Ishikawa (cell line): Measurements from ENCODE around the gene EYA2.

Experiments used
- CEBPB ChIP-seq: IDR thresholded peaks from 2 replicates; pipeline ENCODE4 v1.6.1; 2012
- CREB1 ChIP-seq: IDR thresholded peaks from 2 replicates; pipeline ENCODE4 v1.6.1; 2012; ENCODE audit warnings: low read depth
- EGR1 ChIP-seq: IDR thresholded peaks from 2 replicates; pipeline ENCODE4 v1.6.1; 2012
- EP300 ChIP-seq: IDR thresholded peaks from 2 replicates; pipeline ENCODE4 v1.6.1; 2012; ENCODE audit warnings: borderline replicate concordance
- FOXM1 ChIP-seq: IDR thresholded peaks from 2 replicates; pipeline ENCODE4 v1.6.1; 2012; ENCODE audit warnings: low read depth, borderline replicate concordance
- NFIC ChIP-seq: IDR thresholded peaks from 2 replicates; pipeline ENCODE4 v1.6.1; 2012
- RAD21 ChIP-seq: IDR thresholded peaks from 2 replicates; pipeline ENCODE4 v1.6.1; 2012; ENCODE audit warnings: low read depth
- TAF1 ChIP-seq: IDR thresholded peaks from 2 replicates; pipeline ENCODE4 v1.6.1; 2012; ENCODE audit warnings: low read depth, mild to moderate bottlenecking
- TCF12 ChIP-seq: IDR thresholded peaks from 2 replicates; pipeline ENCODE4 v1.6.1; 2012; ENCODE audit warnings: low read depth
- TEAD4 ChIP-seq: IDR thresholded peaks from 2 replicates; pipeline ENCODE4 v1.6.1; 2012
- YY1 ChIP-seq: IDR thresholded peaks from 2 replicates; pipeline ENCODE4 v1.6.1; 2012; ENCODE audit warnings: low read depth
- ZBTB7A ChIP-seq: IDR thresholded peaks from 2 replicates; pipeline ENCODE4 v1.6.1; 2012; ENCODE audit warnings: low read depth
- TF ChIP-seq, protein P1 (sequence below): IDR thresholded peaks from 2 replicates; pipeline ENCODE4 v1.6.1; 2012; ENCODE audit warnings: low read depth, mild to moderate bottlenecking
- TF ChIP-seq, protein P2 (sequence below): IDR thresholded peaks from 2 replicates; pipeline ENCODE4 v1.6.1; 2012
- TF ChIP-seq, protein P3 (sequence below): IDR thresholded peaks from 2 replicates; pipeline ENCODE4 v1.6.1; 2012

Gene EYA2

DNA sequence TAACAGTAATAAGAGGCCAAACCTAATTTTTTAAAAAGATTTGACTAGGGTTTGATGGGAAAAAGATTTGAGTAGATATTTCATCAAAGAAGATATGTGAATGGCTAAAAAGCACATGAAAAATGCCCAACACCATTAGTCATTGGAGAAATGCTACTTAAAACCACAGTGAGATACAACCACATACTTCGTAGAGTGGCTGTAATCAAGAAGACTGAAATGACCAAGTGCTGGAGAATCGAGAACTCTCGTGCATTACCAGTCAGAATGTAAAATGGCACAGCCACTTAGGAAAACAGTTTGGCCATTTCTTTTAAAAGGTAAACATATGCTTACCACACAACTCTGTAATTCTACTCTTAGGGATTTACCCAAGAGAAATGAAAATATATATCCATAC is 175.5 kb downstream of the EYA2 start:
- TF ChIP-seq FOXM1 (no peak), CREB1 (no peak), CEBPB (no peak), YY1 (no peak), RAD21 (no peak), TEAD4 (no peak), EP300 (no peak), ZBTB7A (no peak), NFIC (no peak), TAF1 (no peak), TCF12 (no peak), EGR1 (no peak)
- TF ChIP-seq, protein P1, sequence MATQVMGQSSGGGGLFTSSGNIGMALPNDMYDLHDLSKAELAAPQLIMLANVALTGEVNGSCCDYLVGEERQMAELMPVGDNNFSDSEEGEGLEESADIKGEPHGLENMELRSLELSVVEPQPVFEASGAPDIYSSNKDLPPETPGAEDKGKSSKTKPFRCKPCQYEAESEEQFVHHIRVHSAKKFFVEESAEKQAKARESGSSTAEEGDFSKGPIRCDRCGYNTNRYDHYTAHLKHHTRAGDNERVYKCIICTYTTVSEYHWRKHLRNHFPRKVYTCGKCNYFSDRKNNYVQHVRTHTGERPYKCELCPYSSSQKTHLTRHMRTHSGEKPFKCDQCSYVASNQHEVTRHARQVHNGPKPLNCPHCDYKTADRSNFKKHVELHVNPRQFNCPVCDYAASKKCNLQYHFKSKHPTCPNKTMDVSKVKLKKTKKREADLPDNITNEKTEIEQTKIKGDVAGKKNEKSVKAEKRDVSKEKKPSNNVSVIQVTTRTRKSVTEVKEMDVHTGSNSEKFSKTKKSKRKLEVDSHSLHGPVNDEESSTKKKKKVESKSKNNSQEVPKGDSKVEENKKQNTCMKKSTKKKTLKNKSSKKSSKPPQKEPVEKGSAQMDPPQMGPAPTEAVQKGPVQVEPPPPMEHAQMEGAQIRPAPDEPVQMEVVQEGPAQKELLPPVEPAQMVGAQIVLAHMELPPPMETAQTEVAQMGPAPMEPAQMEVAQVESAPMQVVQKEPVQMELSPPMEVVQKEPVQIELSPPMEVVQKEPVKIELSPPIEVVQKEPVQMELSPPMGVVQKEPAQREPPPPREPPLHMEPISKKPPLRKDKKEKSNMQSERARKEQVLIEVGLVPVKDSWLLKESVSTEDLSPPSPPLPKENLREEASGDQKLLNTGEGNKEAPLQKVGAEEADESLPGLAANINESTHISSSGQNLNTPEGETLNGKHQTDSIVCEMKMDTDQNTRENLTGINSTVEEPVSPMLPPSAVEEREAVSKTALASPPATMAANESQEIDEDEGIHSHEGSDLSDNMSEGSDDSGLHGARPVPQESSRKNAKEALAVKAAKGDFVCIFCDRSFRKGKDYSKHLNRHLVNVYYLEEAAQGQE: no peak
- TF ChIP-seq, protein P2, sequence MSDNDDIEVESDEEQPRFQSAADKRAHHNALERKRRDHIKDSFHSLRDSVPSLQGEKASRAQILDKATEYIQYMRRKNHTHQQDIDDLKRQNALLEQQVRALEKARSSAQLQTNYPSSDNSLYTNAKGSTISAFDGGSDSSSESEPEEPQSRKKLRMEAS: no peak
- TF ChIP-seq, protein P3, sequence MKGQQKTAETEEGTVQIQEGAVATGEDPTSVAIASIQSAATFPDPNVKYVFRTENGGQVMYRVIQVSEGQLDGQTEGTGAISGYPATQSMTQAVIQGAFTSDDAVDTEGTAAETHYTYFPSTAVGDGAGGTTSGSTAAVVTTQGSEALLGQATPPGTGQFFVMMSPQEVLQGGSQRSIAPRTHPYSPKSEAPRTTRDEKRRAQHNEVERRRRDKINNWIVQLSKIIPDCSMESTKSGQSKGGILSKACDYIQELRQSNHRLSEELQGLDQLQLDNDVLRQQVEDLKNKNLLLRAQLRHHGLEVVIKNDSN: no peak

DNA sequence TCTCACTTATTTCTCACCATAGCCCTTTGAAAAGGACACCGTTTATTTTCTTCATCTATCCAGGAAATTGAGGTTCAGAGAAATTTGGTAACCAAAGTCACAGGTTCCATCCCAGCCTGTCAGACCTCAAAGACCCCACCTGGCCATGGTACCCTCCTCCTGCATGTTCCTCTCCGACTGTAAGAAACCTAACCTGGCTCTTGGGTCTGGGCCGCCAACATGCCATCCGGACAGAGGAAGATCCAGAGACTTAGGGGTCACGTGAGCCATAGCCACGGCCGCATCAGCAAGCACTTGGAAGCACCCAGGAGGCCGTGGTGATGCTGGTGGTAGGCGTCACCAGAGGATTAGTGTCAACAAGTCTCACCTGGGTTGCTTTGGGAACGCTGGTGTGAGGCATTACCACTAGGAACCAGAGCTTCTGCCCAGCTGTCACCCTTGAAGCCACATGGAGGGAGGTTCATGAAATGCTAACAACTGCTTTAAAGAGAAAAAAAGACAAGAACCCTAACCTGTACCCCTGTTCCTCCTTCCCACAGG is 177.1 kb downstream of the EYA2 start:
- no peak for TF ChIP-seq TAF1
- TF ChIP-seq TEAD4: no peak
- TF ChIP-seq FOXM1: no peak
- TF ChIP-seq TCF12: no peak
- TF ChIP-seq, protein P2: no peak
- TF ChIP-seq ZBTB7A: no peak
- TF ChIP-seq YY1: no peak
- no peak for TF ChIP-seq NFIC
- TF ChIP-seq EGR1: no peak
- no peak for TF ChIP-seq EP300
- no peak for TF ChIP-seq CEBPB
- no peak for TF ChIP-seq RAD21
- TF ChIP-seq, protein P3: no peak
- no peak for TF ChIP-seq CREB1
- TF ChIP-seq, protein P1: no peak

DNA sequence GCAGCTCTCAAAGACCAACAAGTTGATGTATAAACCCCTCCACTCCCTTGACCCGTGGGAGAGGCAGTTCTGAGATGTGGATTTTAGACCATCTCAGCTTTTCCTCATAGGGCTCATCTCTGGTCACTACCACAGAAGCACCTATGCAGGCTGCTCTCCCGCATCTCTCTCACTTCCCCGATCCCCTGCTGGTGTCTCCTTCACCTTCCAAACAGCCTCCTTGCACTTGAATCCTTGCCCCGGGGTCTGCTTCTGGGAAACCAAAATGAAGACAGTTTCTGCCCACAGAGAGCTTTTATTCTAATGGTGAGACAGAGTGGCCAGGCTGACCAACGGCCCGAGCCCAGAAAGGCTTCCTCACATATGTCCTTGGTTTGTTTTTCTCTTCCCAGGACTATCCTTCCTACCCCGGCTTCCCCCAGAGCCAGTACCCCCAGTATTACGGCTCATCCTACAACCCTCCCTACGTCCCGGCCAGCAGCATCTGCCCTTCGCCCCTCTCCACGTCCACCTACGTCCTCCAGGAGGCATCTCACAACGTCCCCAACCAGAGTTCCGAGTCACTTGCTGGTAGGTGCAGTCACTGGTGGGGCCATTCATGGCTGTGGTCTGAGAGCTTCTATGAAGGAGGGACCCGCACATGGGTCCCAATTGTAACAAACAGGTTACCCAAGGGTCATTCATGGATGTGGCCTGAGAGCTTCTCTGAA is 179.3 kb downstream of the EYA2 start:
- TF ChIP-seq FOXM1: no peak
- no peak for TF ChIP-seq ZBTB7A
- TF ChIP-seq TAF1: no peak
- TF ChIP-seq, protein P3: no peak
- TF ChIP-seq, protein P1: no peak
- no peak for TF ChIP-seq RAD21
- TF ChIP-seq EGR1: no peak
- TF ChIP-seq YY1: no peak
- no peak for TF ChIP-seq CREB1
- no peak for TF ChIP-seq TCF12
- TF ChIP-seq TEAD4: no peak
- TF ChIP-seq NFIC: no peak
- TF ChIP-seq CEBPB: no peak
